Measurements from ENCODE around the gene ALKBH5.

The ALKBH5 gene

GRCh38 chr17:18158022-18158600 lies 25.5 kb upstream of the ALKBH5 start:
- peak; percentile 81 for DNase-seq

- DNase-seq, result no peak
Measured at GRCh38 chr17:18159551-18160120, 24.0 kb upstream of the ALKBH5 start.

DNA sequence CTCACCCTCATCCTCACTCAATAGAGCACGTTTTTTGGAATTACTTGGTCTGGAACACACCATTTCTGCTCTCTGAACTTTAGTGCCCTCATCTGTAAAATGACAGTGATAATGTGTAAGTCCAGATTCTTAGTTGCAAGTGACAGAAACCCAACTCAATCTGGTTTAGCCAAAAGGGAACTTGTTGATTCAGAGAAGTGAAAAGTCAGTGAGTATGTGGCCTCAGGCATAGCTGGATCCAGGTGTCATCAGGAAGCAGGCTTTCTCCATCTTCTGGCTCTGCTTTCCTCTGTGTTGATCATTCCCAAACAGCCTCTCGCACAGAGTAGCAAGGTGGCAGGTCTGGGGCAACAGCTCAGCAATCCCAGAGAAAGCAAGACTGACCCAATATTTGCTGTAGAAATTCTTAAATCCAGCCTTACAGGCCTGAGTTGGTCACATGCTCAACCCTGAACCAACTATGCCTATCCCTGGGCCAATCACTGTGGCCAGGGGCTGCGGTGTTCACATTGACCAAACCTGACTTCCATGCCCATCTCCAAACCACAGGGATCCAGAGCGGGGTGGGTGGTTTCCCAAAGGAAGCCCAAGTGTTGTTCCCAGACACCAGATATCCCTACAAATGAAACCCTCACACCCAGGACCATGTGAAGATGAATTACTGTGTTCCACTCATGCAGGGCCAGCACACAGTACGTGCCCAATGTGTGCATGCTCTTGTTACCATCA lies 23.3 kb upstream of the ALKBH5 start:
- no peak for DNase-seq

DNA sequence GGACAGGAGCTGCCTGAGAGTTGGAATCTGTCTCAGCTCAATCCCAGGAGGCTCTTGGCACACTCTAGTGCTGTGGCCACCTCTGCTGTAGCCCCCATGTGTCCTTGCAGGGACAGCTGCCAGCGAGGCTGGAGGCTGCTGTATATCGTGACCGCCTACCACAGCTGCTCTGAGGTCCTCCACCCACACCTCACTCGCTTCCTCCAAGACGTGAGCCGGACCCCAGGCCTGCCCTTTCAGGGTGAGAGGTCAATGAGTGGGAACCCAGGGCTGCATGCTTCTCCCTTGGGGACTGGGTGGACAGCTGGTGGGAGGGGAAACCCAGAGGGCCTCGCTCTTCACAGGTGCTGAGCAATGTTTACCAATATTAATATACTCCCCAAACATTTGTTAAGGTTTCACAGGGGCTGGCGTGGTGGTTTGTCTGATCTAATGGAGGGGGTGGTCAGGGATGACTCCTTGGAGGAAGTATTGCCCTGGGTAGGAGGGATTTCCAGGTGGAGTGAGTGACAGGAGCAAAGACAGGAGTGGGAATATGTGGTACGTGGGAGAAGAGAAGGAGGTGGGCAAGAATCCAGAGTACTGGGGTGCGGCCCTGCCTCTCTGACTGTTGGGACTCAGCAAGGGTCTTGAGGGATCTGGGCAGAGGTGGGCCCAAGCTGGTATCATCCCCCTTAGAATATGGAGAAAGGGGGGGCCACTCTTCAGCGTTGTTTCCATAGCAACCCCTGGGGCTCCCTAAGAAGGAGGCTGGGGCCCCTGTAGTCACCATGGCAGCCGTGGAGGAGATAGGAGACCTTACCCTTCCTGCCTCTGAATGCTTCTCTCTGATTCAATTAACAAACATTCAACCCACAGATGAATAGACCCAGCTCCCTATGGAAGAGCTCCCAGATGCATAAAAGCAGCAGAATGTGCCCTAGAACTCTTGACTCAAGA lies 22.2 kb upstream of the ALKBH5 start:
- DNase-seq, result no peak

- DNase-seq, result no peak
Measured at GRCh38 chr17:18163547-18163946, 20.1 kb upstream of the ALKBH5 start.

- no peak for DNase-seq
Measured at GRCh38 chr17:18166894-18167293, 16.7 kb upstream of the ALKBH5 start.

GRCh38 chr17:18167421-18167820 lies 16.2 kb upstream of the ALKBH5 start:
- DNase-seq, result no peak

DNA sequence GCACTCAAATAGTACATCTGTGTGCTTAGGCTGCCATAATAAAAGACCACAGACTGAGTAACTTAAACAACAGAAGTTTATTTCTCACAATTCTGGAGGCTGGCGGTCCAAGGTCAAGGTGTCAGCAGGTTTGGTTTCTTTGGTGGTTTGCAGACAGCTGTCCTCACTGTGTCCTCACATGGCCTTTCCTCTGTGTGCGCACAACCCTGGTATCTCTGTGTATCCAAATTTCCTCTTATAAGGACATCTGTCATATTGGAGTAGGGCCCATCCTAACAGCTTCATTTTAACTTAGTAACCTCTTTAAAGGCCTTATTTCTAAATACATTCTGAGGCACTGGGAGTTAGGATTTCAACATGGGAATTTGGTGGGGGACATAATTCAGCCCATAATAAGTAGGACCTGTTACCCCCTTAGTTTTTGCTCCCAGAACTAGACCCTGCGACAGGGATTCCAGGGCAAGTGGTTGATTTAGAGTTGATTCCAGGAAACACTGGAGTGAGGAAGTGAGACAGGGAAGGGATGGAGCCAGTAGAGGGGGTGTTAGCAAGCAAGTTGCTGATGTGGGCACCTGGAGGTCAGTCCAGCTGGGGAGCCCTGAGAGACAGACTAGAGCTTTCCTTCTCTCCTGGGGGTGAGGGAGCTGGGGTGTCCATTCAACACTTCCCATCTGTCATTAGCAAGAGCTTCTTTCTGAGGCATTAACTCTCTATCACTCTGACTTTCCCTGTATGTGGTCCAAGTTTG lies 10.9 kb upstream of the ALKBH5 start:
- no peak for DNase-seq

DNA sequence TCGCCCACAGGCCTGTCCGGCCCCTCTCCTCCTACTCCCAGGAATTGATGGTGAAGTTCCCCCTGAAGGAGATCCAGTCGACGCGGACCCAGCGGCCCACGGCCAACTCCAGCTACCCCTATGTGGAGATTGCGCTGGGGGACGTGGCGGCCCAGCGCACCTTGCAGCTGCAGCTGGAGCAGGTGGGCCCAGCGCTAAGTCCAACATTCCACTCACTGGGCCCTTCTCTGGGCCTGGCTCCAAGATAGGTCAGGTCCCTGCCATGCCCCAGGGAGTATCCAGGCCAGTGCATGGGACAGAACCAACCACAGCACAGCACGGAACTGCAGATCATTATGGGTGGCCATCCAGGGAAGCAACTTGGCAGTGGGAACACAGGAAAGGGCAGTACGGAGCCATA lies 9.9 kb upstream of the ALKBH5 start:
- DNase-seq, result no peak

DNA sequence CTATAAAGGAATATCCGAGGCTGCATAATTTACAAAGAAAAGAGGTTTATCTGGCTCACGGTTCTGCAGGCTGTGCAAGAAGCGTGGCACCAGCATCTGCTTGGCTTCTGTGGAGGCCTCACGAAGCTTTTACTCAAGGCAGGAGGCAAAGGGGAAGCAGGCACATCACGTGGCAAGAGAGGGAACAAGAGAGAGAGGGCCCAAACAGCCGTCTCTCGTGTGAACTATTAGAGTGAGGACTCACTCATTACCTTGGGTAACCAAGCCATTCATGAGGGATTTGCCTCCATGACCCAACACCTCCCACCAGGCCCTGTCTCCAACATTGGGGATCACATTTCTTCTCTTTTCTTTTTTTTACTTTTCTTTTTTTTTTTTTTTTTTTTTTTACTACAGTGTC lies 7.5 kb upstream of the ALKBH5 start:
- DNase-seq, result peak; percentile 72

- no peak for DNase-seq
Measured at GRCh38 chr17:18177133-18177532, 6.5 kb upstream of the ALKBH5 start.

- no peak for DNase-seq
Measured at GRCh38 chr17:18177722-18178121, 5.9 kb upstream of the ALKBH5 start.

DNA sequence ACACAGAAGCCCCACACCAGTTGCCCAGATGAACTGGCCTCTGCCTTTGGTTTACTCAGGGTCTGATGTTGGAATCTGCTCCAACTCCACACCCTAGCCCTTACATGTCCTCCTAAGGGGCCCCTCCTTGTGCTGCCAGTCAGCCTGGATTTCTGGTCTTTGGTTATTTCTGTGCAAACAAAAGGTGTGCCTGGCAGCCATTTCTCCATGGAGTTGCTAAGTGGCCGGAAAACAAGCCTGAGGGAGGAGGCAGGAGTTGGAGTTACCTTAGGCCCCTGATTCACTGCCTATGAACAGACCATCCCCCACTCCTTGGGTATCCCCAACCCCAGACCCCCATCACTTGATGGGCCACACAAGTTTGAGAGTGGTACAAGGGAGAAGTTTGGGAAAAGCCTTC lies 4.4 kb upstream of the ALKBH5 start:
- DNase-seq, result no peak

GRCh38 chr17:18179804-18180203 lies 3.8 kb upstream of the ALKBH5 start:
- no peak for DNase-seq

DNA sequence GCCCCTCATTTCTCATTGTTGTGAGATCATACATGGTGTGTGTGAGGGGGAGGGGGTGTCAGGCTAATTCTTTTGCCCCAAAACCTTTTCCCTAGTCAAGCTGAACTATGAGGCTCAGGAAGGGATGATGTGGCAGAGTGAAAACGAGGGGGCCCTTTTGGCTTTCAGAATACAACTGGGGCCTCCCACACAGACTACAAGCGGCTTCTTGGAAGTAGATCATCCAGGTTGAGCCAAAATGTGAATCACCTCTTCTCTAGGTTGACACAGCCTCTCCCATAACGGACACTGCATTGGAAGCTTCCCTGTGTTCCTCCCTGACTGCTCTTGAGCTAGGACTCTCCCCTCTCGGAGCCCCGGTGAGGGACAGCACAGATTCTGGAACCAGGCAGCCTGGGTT lies 2.3 kb upstream of the ALKBH5 start:
- DNase-seq, result no peak

- DNase-seq, result no peak
Measured at GRCh38 chr17:18182110-18182977, 1.3 kb upstream of the ALKBH5 start.

DNA sequence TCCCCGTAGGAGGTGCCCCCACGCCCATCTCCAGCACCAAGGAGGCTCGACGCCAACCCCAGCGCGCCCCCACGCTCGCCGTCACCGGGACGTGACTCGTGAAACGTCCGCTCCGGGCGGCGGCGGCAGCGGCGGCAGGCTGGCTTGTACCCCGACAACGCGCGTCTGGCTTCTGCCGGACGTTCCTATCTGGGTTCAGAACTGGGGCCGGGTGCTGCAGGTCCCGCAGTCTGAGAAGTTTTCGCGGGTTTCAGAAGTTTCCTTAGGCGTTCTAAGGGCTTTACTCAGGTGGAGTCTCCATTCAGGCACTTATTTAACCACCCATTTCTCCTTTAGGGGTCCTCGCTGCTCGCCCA lies 672 bp upstream of the ALKBH5 start:
- peak; percentile 90 for DNase-seq

DNA sequence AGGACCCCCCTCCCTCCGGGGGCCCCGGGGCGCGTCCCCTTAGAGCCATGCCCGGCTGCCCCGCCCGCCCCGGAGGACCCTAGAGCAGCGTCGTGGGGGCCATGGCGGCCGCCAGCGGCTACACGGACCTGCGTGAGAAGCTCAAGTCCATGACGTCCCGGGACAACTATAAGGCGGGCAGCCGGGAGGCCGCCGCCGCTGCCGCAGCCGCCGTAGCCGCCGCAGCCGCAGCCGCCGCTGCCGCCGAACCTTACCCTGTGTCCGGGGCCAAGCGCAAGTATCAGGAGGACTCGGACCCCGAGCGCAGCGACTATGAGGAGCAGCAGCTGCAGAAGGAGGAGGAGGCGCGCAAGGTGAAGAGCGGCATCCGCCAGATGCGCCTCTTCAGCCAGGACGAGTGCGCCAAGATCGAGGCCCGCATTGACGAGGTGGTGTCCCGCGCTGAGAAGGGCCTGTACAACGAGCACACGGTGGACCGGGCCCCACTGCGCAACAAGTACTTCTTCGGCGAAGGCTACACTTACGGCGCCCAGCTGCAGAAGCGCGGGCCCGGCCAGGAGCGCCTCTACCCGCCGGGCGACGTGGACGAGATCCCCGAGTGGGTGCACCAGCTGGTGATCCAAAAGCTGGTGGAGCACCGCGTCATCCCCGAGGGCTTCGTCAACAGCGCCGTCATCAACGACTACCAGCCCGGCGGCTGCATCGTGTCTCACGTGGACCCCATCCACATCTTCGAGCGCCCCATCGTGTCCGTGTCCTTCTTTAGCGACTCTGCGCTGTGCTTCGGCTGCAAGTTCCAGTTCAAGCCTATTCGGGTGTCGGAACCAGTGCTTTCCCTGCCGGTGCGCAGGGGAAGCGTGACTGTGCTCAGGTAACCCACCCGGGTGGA lies 759 bp downstream of the ALKBH5 start:
- peak; percentile 45 for DNase-seq

DNA sequence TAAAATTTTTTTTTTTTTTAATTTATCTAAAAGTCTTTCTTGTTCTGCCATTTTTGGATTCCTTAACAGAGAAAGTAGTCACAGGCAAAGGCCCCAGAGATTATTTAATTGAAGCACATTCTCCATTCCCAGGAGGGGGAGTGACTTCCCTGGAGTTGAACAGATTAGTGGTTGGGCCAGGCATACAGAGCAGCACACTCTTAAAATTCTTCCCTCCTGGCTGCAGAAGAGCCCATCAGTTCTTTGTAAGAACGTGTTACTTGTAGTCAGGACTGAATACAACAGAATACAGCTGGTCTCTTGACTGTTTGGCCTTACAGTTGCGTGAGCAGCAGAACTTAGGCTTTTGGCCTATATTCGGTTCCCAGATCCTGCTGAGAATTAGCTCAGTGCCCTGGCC lies 1.8 kb downstream of the ALKBH5 start:
- no peak for DNase-seq

GRCh38 chr17:18185832-18186626 lies 2.4 kb downstream of the ALKBH5 start:
- peak; percentile 5 for DNase-seq

Measured in MV-4-11 (cell line).